COLO668 (cell line): ENCODE results near the gene CNIH3.

Experiments used
- DNase-seq: peaks from one replicate; lab custom pipeline; 2025; ENCODE audit not compliant: unreplicated experiment; lab: John Stamatoyannopoulos, UW

Gene CNIH3

DNA sequence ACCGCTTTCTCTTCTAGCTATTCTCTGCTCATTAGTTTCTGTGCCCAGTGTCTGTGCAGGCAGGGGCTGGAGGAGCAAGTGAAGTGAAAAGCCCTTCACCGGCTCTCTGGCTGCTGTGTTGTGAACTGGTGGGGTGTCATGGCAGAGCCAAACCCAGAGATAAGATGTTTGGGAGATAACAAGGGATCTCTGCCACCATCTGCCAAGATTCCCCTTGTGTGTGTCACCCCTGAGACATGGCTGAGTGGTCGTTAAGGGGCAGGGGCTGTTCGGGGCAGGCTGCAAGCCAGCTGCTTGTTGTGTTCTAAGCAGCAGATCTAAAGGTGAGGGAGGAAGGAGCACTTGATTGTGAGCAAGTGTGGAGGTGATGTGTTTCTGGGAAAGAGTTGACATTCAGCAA, 24.5 kb downstream of the CNIH3 start:
- no peak for DNase-seq

GRCh38 chr1:224641030-224641429, 24.9 kb downstream of the CNIH3 start:
- peak; percentile 80 for DNase-seq

DNA sequence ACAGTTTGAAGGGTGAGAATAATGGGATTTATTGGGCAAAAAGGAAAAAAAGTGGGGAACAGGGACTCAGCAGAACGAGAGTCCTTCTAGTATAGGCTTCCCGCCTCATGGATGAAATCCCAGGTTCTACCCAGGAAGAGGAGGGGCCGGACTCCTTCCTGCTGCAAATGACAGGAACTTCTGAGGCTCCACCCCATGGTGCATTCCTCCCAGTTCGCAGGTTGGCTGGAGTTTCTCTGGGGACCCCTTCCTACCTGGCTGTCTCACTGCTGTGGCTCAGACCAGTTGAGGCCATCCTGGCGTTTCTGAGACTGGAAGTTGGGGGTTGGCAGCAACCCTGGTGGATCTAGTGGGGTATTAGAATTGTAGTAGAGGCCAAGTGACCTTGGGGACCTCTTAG, 27.5 kb downstream of the CNIH3 start:
- DNase-seq: no peak

DNA sequence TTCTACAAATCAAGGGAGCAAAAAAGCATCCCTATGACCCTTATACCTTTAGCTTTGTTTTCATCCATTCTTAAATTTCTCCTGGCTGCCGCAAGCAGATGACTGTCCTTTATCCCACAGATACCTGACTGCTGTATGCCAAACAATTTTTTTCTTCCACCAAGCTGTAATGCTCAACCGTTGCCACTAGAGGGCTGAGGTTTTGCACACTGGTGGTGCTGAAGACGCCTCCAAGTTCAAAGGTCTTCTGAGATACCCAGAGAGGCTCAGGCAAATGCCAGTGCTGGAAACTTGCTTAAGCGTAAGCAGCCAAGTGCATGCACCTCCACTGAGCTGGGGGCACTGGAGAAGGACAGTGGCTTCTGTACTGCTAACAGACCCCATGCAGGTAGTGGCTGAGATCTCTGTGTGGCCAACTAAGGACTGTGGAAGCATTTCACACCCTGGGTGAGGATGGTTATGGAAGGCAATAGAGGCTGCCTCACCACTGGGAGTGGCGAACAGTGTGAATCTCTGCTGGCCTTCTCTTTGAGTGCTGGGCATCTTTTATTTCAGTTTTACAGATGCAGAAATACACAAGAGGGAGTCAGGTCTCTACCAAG, 28.5 kb downstream of the CNIH3 start:
- peak; percentile 57 for DNase-seq

DNA sequence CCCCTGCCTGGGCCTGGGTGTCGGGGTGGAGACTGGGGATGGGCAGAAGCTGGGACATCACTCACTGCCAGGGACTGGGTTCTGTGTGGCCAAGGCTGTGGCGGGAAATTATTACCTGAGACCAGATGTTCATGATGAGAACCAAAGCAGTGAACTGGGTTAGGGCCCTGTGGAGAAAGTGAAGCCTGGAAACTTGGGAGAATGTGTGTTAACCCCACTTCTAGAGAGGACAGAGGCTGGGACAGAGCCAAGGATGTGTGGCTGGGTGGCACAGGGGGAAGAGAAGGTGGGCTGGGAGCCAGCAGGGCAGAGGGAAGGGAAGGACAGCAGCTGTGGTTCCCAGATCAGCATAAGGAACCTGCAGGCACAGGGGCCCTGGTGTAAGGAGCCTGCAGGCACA, 31.3 kb downstream of the CNIH3 start:
- DNase-seq: no peak

- no peak for DNase-seq
These were observed 34.2 kb downstream of the CNIH3 start for GRCh38 chr1:224650290-224650689.

GRCh38 chr1:224651188-224651587, 35.1 kb downstream of the CNIH3 start:
- DNase-seq: no peak

DNA sequence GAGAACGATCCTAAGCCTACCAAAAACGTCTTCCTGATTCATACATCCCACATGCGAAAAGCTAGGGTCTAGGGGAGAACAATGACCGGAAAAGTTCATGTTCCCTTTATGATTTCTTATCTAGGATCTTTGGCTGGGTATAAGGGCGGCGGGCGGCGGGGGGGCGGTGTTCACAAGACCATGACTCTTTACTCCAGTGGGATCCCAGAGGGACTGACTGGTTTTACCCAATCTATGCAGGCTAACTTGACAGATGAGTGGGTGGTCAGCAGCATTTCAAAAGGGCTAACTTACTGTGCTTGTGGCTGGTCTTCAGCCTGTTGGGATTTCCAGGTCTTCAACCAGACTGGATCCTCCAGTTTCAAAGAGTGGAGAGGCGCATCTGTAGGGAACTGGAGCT, 40.3 kb downstream of the CNIH3 start:
- no peak for DNase-seq

GRCh38 chr1:224660074-224660473, 44.0 kb downstream of the CNIH3 start:
- no peak for DNase-seq

DNA sequence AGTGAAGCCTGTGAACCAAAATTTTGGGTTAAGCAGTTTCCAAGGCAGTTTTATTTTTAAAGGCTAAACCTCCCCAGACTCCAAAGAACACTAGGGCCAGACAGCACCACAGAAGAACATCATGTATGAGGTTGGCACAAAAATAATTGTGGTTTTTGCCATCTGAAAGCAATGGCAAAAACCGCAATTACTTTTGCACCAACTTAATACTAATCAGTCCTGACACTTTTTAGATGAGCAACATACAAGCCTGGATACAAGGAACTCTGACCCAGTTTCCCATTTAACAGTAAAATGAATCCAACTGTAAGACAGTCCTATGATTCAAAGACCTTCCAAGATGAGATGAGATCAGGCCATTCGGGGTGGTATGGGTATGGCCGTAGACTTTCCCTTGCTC, 46.8 kb downstream of the CNIH3 start:
- no peak for DNase-seq

DNA sequence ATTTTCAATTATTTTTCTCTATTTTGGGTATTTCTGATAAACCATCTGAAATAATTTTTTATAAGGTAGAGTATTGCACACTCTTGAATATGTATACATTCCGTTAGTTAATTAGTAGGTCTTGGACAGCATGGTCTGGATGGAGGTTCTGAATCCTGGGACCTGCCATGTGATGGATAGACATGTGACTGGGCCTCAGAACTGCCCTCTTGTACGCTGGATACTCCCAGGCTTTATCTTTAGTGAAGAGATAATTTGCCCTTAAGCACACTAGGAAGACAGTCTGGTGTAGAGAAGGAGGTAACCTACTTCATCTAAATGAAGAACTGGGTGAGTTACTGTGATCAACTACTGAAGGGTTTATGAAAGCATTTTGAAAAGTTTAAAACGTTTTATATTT, 48.9 kb downstream of the CNIH3 start:
- no peak for DNase-seq

- DNase-seq: no peak
These were observed 50.0 kb downstream of the CNIH3 start for GRCh38 chr1:224666078-224666477.

DNA sequence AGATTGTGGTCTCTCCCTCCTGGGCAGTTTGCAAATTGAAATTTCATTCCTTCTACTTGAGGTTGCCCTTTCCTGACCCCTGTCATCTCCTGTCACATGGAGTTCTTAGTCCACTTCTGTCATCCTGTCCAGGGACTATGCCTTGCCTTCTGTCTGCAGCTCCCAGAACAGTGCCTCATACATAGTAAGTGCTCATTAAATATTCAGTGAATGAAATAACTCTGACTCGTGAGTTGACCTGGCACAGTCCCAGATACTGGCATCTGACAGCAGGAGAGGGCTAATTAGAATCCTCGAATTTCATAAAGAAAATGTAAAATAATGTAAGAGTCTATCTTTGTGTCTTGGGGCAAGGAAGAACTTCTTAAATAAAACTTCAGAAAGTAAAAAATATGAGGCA, 50.8 kb downstream of the CNIH3 start:
- no peak for DNase-seq

DNA sequence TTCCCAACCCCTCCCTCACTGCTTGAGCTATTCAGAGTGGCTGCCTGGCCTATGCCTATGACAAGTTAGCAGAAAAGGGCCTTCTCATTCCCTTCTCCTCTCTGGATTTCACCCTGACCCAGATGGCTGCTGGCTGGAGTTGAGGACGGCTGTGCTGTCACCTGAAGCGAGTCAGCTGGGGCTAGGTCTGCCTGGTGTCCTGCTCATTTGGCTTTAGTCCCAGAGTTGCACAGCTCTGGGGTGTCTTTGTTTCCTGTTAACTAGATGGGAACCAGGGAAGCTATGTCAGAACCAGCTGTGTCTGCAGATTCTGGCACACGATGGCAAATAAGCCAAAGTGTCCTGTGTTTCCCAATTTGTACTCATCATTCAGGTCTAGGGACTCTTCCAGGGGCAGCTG, 52.9 kb downstream of the CNIH3 start:
- DNase-seq: peak; percentile 16

DNA sequence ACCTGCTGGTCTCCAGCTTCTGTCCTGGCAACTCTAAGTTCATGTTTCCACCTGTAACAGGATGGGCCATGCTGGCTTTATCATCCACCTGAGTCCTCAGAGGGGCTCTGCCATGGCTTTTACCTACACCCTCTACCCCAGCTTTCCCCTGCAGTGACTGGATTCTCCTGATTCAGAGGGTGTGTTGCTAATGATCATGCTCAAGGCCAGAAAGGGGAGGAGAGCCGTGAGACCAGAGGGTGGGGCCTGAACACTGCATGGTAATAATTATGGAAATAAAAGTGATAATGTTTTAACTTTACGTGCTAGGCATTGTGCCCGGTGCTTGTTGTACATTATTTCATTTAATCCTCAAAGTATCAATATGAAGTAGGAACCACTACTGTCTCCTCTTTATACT, 53.3 kb downstream of the CNIH3 start:
- DNase-seq: no peak

DNA sequence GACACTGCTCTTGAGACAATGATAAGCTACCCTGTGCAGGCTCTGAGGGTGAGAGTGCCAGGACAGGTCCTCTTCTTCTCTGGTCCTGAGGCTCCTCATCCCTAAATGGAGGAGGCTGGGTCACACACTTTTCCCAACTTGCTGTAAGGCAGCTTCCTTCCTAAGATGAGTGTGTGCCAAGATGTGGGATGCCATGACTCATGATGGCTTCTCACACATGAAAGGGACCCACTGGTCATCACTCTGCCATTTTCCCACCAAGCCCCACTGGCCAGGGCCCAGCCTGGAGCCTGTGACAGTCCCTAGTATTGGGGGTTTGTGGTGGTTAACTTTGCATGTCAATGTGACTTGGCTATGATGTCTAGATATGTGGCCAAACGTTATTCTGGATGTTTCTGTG, 54.4 kb downstream of the CNIH3 start:
- no peak for DNase-seq

- no peak for DNase-seq
These were observed 55.0 kb downstream of the CNIH3 start for GRCh38 chr1:224671076-224671475.

DNA sequence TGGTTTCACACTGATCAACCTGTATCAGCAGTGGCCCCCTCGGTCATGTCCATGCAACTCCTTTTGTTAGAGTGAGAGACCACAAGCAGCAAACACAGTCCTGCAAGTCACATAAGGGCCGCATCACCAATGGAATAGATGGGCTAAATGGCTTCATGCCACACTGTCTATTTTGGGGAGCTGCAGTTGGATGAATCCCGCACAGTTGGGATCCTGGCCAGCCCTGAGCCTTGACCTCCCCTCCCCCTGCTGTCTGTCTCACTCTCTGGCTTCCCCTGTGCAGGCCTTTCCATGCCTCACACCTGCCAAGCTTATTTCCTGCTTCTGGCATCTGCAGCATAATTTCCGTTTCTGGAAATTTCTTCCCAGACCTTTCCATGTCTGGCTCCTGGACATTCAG, 57.0 kb downstream of the CNIH3 start:
- no peak for DNase-seq

- no peak for DNase-seq
These were observed 59.5 kb downstream of the CNIH3 start for GRCh38 chr1:224675590-224675989.

DNA sequence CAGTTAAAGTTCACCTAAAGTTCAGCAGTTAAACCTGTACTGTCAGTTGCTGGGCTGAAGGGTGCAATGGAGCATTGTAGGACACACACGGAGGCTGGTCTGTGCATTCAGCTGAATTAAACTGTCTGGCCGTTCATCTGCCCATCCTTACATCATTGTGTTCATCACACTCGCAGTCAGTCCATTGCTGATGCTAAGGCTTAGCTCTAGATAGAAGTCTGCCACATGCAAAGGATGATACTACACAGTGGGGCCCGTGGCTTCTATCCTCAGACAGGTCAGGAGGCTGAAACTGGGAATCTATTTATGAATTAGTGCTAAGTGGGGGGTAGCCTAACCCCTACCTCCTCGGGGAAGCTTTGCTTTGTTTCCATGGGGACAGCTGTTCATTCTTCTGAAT, 60.4 kb downstream of the CNIH3 start:
- DNase-seq: no peak

DNA sequence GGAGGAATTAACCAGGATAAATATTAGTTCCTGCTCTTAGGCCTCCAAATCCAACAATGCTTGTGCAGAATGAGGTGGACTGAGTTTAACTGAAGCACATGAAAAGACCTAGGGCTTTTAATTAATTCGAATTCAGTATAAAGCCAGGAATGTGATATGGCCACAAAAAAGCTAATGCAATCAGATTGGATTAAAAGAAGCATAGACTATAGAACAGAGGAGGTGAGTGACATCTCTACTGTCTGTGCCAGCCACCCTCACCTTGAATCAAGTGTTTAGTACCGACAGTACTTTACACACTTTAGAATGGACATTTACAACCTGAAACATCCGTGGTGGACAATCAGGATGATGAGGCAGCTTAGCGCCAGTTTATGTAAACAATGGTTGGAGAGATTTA, 62.1 kb downstream of the CNIH3 start:
- no peak for DNase-seq

DNA sequence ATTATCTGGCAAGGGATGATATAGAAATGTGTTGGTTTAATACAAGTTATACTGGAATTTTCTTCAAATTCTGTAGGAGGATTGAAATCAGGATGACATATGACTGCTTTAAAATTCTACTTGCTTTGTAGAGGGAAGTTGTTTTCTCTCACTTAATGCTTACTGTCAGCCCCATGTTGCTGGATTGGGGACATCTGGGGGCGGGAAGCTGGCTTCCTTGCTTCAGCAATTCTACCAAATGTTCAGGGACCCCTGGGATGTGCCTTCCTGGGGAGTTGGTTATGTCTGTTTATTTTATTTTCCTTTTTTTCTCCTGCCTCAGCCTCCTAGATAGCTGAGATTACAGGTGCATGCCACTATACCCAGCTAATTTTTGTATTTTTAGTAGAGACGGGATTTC, 63.5 kb downstream of the CNIH3 start:
- no peak for DNase-seq

- no peak for DNase-seq
These were observed 65.7 kb downstream of the CNIH3 start for GRCh38 chr1:224681816-224682215.

DNA sequence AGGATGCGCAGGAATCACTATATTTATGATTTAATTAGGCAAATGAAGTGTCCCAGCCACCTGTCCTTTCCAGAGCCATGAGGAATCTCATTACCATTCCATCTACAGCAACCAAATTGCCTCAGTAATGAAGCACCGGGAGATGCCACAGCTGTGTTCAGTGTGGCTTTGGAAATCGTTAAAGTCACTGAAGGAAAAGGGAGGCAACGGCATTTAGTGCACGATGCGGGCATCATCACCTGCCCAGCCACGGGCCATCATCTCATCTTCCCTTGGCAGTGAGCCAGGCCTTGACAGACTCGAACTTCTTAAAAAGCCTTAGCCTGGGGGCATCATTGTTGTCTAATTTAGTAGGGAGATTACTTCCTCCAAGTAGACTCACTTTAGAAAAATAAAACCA, 67.8 kb downstream of the CNIH3 start:
- peak; percentile 50 for DNase-seq
